KBM-7 (cell line): Measurements from ENCODE around the gene BTG2.
A peak's percentile ranks its signal among the peaks of the same experiment; 100 is the strongest.
"Not testable (repeated sequence)": the region's sequence is repeated elsewhere in the genome, so short reads cannot be mapped to it uniquely, and the experiment has no call there.

Experiments used
- DNase-seq: peaks from one replicate; pipeline ENCODE4 v3.0.0-alpha.2; 2015
- in situ Hi-C: fragments of 300-500 bp; cut with MboI; formaldehyde crosslinking; loops from 2 replicates; pipeline ENCODE4 v1.14.3; 2020; ENCODE audit warnings: low sequenced_read_pairs, low pct_unique_long_range_greater_than_20kb, mixed read lengths

The BTG2 gene

DNA sequence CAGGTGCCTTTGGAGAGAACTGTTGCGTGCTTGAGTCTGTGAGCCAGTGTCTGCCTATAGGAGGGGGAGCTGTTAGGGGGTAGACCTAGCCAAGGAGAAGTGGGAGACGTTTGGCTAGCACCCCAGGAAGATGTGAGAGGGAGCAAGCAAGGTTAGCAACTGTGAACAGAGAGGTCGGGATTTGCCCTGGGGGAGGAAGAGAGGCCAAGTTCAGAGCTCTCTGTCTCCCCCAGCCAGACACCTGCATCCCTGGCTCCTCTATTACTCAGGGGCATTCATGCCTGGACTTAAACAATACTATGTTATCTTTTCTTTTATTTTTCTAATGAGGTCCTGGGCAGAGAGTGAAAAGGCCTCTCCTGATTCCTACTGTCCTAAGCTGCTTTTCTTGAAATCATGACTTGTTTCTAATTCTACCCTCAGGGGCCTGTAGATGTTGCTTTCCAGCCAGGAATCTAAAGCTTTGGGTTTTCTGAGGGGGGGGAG, 2.4 kb downstream of the BTG2 start:
- DNase-seq, result no peak

GRCh38 chr1:203308328-203308922, 3.1 kb downstream of the BTG2 start:
- in situ Hi-C loops, result no loop called here
- no peak for DNase-seq

More for the DNA sequence above, 2.4 kb downstream of the BTG2 start:
- in situ Hi-C loops, result no loop called here

GRCh38 chr1:203308923-203309331, 3.6 kb downstream of the BTG2 start:
- DNase-seq, result no peak
- in situ Hi-C loops, result no loop called here

DNA sequence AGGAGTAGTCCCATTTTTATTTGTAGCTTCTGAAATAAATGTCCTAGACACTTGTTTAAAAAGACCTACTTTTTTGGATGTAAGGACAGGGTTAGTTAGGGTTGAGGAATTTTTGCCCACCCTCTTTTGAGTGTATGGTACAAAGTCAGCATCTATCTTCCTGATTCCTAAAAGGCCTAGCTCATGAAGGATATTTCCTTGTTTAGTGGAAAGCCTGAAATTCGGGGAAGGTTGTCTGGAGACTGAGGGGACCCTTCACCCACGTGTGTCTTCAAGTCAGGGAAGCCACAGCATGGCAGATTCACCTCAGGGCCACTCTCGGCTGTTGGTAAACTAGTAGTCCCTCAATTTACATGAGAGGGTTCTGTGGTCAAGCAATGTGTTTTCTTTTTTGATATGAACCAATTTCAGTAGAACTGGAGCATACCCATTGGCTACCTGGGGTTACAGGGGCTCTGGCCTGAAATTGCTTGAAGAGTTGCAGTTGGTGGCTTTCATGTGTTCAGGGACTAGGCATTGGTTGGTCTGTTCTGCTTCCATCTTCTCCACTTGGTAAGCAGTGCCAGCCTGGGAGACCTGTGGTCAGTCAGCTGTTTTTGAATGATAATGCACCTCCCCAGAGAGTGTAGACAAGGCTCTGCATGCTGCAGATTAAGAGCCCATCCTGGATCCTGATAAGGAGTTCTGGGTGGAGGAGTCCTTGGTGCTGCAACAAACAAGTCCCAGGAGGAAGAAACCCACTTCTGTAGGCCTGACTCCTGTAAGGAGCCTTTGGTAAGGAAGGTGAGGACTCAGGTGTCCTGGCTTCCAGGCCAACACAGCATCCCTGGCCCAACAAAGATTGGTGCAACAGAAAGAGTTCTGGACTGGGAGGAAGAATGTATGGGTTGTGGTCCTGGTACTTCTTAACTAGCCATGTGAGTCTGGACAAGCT, 6.3 kb downstream of the BTG2 start:
- in situ Hi-C loops, result no loop called here
- DNase-seq, result no peak

- DNase-seq, in situ Hi-C loops: not testable (repeated sequence)
These were observed 8.9 kb downstream of the BTG2 start for GRCh38 chr1:203314025-203314759.

DNA sequence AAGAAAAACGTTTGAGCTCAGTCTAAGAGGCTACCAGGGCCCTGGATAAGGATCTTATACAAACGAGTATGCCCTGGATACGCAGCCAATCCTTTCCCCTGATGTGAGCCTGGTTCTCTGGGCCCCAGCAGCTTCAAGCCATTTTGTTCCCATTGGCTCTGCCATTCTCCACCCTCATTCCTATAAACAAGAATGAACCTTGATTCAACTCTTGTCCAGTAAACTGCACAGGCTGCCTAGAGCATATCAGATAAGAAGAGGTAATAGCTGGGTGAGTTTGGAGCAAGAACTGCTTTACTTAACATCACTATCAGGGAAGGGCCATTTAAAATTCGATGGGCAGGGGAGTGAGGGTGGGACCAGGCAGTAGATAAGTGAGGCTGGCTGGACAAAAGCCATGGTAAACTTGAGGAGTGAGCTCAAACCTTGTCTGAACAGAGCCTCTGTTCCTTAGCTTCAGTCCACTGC, 11.3 kb downstream of the BTG2 start:
- DNase-seq, result no peak
- in situ Hi-C loops, result no loop called here

DNA sequence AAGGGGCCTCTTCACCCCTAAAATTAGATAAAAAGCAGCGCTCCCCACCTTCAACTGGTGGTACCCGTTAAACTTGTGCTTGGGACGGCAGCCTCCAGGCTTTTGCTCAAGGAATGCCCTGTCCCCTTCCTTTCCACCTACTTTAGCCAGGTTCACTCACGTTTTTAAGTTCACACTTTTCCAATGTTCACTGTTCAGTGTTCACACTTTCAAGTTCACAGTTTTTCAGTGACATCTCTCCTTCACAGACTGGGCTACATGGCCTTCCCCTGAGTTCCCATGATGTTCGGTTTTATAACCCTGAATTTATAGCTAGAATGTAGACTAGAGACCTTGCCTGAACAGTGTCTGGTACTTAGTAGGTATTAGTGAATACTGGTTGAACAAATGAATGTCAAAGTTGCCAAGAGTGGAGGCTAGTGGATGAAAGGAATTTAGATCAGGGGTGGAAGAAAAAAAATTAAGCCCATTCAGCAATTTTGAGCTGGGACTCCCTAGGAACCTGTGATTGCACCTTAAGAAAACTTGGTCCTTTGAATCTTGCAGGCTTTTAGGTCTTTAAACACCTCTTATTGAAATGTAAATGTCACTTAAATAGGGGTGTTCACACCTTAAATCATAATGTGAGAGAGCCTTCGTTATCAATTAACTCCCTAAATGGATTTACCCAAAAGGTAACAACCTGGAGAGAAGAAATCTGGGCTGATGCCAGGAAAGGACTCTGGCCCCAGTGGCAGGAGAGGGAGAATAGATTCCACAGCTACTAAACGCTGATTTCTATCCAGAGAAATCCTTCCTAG, 12.3 kb downstream of the BTG2 start:
- in situ Hi-C loops, result no loop called here
- no peak for DNase-seq

GRCh38 chr1:203318229-203318517, 12.9 kb downstream of the BTG2 start:
- in situ Hi-C loops, result no loop called here
- DNase-seq, result no peak

DNA sequence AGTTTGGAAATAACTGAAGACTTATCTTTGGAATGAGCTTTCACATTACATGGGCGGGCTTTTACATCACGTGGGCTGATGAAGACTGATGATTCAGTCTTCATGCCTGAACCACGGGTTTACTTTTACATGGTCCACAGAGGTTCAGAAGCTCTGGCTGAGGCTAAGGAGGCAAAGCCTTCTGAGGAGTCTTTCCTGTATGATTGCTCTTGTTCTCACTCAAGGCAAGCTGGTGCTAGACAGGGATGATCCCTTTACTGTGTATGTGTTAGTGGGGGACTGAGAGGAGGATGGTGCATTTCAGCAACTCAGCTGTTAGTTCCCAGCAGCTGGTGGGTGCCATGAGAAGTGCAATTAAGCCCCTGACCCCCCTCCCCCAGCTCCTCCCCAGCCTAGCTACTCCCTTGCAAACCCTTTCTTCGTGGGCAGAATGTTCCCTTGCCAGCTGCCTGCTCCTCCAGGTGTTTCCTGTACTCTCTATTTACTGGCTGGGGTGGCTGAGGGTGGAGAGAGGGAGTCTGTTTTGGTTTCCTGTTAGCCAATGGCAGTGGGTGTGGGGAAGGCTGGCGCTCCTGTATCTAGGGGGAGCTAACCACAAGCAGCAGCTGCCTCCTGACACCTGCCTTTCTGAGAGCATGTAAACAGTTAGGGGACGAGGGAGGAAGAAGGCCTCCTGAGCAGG, 15.4 kb downstream of the BTG2 start:
- in situ Hi-C loops, result no loop called here
- peak; percentile 98 for DNase-seq

DNA sequence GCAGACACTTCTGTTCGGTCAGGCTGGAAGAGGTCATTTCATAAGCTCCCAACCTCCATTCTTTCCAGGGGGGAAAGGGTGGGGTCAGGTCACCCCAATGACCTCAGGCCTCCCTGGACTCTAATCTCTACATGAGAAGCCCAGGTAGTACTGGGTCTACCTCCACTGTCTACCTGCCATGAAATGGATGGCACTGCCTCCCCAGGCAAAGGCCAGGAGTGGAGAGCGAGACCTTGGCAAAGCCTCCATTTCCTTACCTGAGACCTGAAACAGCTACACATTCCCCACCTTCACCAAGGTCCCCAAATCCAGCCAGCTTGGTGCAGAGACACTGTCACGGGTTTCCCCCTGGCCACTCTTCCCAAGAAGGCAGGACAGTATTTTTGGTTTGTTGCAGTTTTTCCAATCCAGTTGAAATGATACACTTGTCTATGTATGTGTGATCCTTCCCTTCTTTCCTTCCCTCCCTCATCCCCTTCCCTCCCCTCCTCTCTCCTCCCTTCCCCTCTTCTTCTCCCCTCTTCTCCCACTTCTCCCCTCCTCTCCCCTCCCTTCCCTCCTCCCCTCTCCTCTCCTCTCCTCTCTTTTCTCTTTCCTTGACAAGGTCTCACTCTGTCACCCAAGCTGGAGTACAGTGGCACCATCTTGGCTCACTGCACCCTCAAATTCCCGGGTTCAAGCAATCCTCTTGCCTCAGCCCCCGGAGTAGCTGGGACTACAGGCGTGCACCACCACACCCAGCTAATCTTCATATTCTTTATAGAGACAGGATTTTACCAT, 16.1 kb downstream of the BTG2 start:
- in situ Hi-C loops, result no loop called here
- no peak for DNase-seq

DNA sequence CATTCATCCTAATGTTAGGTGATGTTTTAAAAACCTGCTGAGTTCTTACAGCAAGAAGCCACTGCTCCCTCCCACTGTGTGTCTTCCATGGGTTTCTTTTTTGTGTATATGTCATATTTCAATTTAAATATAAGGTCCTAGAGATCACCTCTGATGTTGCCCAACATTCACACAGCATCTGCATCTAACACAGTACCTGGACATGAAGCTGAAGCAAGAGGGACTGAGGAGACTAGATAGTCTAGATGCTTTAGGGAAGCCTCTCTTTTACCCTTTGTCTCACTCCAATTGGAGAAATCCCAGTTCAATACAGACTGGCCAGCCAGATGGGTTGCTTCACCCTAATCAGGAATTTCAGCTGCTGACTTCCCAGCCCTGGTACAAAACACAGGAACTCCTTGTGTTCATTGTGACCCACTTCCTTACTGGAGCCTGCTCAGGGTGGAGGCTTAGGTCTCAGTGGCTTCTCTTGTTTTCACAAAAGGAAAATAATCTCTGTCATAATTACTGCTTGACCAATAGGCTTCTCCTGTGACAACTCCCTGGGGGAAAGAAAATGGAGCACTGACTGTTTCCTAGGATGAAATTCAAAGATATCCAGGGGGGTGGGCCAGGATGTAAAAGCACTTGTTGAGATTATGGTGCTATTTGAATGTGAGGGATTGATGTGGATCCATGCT, 17.3 kb downstream of the BTG2 start:
- DNase-seq, result no peak
- in situ Hi-C loops, result no loop called here

DNA sequence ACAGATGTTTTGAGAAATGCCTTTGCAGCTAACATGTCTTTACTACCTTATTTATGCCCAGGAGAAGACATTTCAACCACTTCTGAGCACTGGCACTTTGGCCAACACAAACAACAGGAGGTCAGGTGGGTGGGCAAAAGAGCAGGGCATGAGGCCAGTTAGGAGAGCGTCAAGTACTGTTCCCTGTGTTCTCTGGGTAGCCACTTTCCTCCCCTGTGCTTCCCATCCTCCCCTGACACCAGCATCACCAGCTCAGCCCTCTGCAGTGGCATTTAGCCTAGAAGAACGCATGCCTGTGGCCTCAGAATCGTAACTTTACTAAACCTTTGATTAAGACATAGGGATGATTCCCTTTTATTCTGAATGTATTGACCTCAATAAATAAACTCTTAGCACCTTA, 18.3 kb downstream of the BTG2 start:
- in situ Hi-C loops, result no loop called here
- no peak for DNase-seq

DNA sequence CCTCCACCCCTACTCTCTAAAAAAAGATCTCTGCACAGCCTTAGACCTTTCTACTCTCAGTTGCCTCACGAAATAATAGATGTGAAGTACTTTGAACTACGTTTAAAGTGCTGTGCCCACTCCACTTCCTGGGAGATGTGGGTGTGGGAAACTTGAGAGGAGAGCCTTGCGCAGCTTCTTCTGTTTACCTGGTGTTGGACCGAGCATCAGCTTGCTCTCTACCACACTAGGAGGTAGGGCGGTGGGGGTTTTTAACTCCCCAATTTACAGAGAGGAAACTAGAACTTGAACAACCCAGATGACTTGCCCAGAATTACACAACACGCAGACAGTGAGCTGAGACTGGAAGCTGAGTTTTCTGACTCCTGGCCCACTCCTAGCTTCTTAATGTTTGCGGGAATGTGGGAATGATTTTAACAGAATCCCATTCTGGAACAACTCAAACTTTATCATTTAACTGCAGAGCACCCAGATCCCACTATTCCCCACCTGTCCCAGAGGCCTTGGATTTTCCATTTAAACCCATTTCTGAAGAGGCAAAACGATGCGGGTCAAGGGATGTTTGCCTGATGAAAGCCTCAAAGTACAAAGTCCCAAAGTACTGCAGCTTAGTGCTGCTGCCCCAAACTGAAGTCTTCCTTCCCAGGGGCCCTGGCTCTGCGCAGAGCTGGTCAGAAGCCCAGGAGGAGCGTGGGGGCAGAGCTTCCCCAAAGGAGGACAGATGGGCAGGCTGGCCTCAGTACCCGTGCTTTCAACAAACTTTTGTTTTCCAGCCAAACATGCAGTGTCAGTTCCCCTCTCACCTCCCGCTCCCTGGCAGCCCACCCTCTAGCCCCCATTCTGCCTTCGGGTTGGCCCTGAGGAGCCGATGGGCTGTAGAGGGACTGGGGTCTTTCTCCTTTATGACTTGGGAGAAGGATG, 19.0 kb downstream of the BTG2 start:
- DNase-seq, result no peak
- in situ Hi-C loops, result no loop called here

DNA sequence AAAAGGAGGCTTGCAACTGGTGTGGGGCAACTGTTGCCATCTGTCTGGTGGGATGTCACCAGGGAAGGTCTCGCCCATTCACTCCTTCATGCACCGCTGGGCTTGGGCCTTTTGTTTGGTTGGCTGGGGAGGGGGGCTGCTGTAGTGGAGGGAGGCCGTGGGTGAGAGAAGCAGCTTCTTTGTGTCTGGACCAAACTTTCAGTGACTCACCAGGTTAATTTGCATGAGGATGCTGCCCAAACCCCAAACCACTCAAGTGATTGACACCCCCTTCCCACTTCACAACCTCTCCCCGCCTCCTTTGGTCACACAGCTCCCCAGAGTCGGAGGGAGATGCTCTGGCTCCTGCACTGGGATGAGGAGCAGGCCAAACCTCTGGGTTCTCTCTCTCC, 19.7 kb downstream of the BTG2 start:
- in situ Hi-C loops, result no loop called here
- no peak for DNase-seq

DNA sequence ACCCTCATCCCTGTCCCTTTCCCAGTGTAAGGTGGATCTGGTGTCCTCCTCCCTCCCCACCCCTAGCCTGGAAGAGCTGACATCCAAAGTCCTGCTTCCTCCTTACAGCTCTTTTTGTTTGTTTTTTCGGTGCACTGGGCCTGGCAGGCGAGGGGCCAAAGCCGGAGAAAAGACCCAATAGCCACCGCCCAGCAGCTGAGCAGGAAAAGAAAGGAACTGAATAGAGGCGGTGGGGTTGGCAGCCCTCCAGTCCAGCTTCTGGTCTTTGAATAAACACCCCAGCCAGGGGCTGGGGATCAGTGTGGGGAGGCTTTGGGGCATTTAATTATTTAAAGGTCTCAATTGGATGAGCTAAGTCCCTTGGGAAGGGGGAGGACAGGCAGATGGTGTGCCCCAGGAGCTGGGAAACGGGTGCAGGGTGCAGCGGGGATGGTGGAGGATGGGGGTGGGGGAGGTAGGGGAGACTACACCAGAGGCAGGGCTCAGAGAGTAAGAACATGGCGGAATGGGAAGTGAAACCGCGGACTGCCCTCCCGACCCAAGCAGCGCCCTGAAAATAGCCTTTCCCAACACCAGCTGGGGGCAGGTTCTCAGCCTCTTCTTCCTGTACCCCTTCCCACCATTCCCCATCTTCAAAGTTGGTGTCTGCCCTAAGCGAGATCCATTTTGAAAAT, 20.2 kb downstream of the BTG2 start:
- no peak for DNase-seq

More for the DNA sequence above, 20.2 kb downstream of the BTG2 start:
- in situ Hi-C loops, result no loop called here
